T-helper 22 cell (primary cell): ENCODE data around the gene TRERF1.
"Not testable (repeated sequence)": the region's sequence is repeated elsewhere in the genome, so short reads cannot be mapped to it uniquely, and the experiment has no call there.

Experiments
- DNase-seq: peaks from one replicate; pipeline ENCODE4 v3.0.0-alpha.2; 2020; ENCODE audit warnings: low read depth

TRERF1 gene

DNA sequence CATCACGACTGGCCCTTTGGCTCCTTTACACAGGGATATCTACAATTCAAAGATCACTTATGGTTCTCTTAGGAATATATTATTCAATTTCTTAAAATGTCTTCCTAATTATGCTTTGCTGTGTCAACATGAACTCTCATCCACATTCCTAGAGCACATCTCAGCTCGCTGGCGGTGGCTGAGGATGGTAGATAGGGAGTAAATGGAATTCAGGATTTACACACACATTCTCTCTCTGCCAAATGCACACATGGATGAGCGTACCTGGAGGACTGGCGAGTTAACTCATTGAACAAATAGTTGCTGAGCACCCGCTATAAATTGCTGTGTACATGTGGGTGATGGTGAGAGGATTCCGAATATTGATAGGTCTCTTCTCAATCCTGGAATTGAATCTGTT is 229.3 kb downstream of the TRERF1 start:
- DNase-seq: no peak

DNA sequence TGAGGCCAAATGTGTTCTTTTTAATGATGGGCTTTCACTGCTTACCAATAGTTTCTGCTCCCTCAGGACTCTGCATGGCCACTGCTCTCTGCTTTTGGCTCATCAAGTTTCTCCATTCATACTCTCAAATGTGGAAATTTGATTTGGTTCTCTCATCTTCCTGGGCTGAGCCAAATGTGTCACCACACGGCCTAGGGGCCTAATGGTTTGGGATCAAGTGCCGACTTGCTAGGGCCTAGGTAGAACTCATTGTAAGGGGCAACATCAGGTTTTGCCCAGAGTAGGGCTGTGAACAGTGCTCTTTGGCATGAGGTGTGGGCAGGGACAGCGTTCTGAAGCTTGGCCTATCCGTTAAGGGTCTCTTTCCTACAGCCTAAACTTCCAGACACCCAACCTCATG is 230.2 kb downstream of the TRERF1 start:
- DNase-seq: no peak

DNA sequence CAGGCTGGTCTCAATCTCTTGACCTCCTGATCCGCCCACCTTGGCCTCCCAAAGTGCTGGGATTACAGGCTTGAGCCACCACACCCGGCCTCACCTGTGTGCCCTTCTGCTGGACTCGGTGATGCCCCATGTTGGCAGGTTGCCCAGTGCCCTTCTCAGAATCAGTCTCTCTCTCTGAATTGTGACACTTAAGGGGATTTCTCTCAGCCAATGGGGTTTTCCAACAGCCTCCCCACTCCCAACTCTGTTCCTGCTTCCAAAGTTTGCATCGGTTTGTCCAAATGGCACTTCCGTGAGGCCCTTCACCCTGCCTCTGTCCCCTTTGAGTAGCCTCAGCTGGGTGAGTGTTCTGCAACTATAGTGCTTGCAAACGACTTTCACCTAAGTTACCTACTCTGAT is 230.9 kb downstream of the TRERF1 start:
- DNase-seq: no peak

DNA sequence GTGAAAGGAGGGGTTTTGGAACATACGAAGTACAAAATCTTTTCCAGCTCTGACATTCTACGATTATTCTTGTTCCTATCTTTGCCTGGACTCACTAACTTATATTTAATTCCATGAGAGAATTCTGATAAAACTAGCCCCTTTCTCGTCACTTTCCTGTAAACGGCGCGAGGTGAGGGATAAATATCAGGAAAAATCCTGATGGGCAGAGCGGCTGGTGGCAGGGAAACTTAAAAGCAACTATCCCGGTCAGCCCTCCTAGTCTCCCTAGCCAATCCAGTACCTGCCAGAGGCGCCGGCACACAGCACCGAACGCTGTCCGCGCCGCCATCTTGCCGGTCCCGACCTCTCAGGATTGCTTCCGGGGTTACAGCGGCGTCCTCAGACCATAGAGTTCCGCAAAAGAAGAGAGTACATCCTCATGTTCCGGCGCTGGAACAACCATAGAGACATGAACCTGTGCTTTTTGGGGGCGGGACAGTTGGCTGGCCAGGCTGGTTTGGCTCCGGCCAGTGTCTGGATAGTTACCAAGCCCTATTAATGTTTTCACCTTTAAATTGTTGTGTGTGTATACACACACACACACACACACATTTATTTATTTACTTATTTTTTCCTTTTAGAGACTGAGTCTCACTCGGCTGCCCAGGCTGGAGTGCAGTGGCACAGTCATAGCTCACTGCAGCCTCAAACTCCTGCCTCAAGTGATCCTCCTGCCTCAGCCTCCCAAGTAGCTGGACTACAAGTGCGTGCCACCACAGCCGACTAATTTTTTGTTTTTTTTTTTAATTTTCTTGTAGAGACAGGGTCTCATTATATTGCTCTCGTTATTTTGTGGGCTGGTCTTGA is 234.0 kb downstream of the TRERF1 start, which contains the start of gene MRPS10:
Gene MRPS10 (minus strand): TSS at position 343 of the 849 bp plus-strand sequence. CDS start 12 bp downstream, at position 331.
- peak; percentile 84 for DNase-seq

DNA sequence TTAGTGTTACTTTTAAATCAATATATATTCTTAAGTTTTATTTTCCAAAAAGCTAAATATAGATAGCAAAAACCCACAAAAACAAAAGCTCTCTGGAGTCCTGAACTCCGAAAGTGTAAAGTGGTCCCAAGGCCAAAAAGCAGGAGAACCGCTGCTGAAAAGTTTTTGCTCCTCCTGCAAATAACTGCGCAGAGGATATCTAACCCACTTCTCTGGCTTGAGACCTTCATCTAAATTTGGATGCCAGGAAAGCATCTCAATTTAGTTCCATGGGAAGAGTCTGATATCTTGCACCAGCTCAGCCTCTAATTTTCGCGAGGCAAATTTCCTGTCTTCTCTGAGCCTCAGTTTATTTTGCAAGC is 234.6 kb downstream of the TRERF1 start:
- no peak for DNase-seq

DNA sequence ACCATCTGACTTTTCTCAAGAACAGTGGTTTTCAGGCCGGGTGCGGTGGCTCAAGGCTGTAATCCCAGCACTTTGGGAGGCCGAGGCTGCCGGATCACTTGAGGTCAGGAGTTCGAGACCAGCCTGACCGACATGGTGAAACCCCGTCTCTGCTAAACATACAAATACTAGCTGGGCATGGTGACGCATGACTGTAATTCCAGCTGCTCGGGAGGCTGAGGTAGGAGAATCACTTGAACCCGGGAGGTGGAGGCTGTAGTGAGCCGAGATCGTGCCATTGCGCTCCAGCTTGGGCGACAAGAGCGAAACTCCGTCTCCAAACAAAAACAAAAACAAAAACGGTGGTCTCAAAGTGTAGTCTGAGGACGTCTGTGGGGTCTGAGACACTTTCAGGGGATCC is 235.2 kb downstream of the TRERF1 start:
- DNase-seq: not testable (repeated sequence)

DNA sequence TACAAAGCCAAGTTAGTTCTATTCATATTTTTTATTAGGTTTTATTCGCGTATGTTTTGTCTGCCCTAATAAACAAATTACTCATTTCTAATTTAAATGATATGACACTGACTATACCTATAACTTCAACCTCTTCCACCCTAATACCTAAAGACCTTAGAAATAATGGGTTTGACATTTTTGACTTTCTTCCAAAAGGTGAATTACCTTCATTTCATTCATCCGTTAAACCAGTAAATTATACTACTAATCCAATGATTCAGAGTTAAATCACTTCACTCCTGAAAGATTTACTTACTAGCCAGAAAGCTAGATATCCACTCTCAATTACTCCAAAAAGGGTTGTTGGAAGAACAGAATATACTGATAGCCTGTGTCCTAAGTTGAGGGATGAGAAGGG is 239.3 kb downstream of the TRERF1 start:
- DNase-seq: no peak

DNA sequence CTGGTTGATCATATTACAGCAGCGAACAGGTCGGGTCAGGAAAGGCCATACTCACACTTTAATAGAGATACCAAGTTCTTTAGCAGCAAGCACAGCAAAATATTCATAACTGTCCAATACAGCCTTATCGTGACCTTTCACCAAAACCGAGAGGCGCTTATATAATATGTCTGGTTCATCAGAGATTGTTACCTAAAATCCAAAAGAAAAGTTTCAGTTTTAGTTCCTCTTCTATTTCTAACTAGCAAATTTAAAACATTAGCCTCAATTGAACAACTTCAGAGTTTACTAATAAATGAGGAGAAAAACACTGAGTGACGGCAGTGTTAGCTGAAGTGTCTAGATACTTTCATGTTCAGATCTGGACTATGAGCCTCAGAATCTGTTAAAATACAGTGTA is 240.0 kb downstream of the TRERF1 start:
- no peak for DNase-seq

DNA sequence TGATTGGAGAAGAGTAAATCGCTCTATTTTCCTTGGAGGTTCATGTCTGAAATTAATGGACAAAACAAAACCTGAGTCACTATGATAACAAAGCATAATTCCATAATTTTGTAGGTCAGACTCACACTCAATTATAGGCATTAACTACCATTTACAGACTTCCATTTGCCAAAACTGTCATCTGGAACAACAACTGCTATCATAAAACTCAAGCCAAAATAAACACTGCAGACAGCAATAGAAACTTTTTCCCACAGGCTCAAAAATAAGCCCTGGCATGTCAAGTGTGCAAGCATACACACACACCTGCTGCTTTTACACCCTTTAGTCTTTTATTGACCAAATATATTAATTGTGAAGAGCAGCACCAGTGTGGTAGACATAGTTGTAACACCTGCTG is 241.2 kb downstream of the TRERF1 start:
- no peak for DNase-seq

DNA sequence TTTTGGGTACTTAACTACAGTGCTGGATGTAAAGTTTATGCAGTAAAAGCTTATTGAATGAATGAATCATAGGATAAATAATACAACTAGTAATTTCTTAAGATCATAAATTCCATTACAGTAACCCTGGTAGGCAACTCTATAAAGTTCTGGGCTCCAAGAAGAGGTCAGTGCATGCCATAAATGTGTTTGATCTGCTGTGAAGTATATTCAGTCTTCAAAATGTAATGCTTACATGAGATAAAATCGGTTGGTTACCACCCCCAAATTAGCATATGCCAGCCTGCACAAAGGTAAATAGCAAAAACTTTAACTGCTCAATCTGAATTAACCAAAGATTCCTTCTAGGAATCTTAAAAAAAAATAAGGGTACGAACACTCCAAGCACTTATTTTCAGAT is 244.2 kb downstream of the TRERF1 start:
- not testable (repeated sequence) for DNase-seq

DNA sequence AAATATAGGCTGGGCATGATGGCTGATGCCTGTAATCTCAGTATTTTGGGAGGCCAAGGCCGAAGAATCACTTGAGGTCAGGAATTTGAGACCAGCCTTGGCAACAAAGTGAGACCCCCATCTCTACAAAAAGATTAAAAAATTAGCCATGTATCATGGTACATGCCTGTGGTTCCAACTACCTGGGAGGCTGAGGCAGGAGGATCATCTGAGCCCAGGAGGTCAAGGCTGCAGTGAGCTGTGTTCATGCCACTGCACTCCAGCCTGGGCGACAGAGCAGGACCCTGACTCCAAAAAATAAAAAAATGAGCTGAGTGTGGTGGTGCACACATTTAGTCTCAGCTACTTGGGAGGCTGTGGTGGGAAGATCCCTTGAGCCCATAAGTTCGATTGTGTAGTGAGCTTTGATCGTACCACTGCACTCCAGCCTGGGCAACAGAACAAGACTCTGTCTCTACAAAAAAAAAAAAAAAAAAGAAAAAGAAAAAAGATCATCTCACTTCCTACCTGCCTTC is 246.9 kb downstream of the TRERF1 start:
- no peak for DNase-seq

DNA sequence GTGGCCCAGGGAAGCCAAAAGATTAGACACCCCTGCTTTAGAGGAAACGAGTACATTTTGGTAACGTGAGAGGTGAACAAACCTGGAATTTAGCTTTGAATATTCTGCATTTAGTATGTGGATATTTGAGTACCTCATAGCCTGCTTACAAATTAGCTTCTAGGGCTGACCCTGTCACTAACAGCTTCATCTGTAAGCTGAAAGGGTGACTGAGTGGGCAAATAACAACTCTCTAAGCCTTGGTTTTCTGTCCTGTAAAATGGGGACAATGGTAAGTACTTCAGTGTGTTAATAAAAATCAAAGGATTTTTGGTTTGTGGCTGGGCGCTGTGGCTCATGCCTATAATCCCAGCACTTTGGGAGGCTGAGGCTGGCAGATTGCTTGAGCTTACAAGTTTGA is 248.5 kb downstream of the TRERF1 start:
- DNase-seq: no peak

DNA sequence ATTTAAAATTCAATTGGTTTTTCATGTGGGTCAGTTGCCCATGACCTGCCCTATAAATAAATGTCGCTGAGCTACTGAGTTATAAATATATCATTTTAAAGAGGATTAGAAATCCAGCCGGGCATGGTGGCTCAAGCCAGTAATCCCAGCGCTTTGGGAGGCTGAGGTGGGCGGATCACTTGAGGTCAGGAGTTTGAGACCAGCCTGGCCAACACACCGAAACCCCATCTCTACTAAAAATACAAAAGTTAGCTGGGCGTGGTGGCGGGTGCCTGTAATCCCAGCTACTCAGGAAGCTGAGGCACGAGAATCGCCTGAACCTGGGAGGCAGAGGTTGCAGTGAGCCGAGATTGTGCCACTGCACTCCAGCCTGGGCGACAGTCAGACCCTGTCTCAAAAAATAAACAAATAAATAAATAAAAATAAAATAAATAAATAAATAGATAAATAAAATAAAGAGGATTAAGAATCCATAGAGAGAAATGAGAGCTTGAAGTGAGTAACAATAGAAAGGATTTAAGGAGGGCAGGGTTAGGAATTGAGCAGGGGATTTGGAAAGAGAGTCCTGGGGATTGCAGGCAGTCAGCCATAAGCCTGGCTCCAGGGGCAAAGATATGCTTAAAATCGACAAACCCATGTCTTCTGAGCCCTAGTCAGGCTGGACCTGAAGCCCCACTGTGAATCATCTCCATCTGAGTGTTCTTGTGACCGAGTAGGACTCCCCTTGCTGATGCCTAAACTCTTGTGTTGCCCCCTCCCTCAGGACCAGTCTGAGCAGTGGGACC is 249.4 kb downstream of the TRERF1 start:
- not testable (repeated sequence) for DNase-seq

DNA sequence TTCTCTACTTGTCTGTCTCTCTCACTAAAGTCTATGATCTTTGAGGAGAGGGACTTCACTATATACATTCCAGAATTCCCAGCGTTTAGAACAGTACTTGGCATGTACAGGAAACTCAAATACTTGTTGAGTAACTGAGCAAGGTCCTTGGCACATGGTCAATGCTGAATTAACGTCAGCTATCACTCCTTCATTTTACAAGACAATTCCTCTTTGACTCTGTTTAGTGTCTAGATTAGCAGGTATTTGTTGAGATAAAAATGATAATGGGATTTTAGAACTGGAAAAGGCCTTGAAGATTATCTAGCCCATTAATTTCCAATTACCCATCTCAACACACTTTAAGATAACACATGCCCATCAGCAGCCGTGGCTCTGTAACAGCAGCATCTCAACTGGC is 250.3 kb downstream of the TRERF1 start:
- DNase-seq: no peak

DNA sequence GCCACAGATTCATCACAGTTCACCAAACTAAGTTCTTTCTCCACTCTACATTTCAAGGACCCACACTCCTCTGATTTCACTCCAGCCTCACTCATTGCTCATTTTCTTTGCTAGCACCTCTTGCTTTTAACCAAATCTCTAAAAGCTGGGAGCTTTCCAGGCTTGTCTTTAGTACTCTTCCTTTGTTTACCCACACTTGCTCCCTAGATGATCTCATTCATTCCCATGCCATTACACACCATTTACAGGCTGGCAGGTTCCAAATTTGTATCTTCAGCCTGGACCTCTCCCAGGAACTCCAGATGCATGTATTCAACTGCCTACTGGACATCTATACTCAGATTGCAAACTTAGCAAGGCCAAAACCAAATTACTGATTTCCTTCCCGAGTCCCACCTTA is 251.7 kb downstream of the TRERF1 start:
- DNase-seq: no peak

DNA sequence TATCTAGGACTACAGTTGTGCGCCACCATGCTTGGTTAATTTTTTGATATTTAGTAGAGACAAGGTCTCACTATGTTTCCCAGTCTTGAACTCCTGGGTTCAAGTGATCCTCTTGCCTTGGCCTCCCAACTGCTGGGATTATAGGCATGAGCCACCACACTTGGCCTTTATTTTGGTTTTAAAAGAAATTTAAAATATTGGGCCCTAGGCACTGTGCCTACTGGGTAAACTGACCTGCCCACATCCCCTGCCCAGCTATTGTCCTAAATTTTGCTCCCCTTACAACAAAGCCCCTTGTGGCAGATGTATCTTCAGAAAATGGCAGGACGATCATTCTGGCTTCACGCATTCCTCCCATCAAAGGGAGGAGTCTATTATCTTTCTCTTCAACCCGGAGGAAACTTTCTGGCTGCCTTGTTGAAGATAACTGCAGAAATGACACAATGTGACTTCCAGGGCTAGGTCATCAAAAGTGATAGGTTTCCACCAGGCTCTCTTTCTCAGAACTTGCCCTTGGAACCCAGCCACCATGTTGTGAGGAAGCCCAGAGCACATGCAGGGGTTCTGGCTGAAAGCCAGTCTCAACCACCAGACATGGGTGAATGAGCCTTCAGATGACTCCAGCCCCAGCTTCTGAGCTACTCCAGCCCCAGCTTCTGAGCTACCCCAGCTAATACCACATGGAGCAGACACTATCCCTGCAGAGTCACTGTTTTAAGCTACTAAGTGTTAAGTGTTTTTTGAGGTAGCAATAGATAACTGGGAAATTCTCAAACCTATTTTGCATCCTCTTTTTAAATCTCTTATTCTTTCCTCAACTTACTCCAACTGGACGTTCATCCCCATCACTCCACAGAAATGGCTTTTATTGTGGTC is 252.4 kb downstream of the TRERF1 start:
- no peak for DNase-seq

DNA sequence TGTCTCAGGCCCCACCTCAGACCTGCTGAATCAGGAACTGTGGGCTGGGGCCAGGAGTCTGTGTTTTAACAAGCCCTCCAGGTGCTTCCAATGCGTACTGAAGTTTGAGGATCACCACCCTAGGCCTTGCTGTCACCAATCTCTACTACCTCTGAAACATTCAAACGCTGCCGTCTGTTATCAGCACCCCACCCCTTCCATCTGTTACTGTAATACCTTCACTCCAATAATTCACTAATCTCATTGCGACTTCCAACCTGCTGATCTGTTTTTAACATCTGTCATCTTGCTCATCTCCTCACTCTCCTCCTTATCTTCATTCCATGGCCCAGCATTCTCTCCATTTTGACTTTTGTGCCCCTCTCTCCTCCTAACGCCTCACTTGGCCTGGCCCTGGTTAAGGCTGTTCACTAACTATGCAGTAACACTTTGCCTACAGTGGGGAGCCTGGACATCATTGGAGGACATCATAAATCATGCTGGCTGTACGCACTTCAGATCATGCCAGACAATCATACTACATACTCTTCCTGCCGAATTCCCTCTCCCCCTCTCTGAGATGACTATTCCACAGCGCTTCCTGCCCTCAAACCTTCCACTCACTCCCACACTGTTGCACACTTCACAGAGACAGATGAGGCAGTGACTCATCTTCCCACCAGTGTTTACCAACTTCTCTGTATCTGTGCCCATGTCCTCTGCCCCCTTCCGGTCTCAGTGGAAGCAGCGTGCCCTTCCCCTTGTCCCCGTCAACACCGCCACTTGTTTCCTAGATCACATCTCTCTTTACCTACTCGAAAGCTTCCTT is 254.0 kb downstream of the TRERF1 start:
- no peak for DNase-seq

DNA sequence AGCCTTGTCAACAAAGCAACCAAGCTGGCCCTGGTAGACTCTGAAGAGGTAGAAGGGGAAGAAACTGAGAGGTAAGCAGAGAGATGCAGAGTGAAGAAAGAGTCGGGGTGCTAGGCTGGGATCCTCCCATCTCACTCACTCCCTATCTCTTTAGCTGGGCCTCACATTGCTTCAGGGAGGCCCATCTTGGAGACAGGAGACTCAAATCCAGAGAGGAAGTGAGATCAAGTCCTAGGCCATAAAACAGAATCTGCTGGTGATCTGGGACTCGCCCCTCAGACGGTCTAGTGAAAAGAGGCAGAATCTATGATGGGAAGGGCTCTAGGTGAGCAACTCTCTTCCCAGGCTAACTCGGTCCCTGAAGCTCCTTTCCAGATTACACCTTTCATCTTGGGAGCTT is 256.3 kb downstream of the TRERF1 start:
- DNase-seq: no peak

DNA sequence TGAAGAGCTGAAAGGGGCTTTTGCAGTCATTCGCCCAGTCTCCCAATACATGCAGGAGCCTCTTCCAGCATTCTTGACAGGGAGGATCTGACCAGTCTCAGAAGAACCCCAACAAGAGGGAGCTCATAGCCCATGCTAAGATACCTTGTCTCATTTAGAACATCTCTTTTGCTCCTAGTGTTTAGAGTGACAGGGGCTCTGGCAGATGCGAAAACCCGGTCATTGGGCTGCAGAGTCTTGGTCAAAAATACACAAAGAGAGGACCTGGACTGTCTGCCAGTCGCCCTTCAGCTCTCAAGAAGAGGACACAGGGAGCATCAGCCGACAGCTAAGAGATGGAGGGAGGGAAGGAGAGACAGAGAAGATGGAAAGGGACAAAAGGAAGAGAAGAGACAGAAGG is 257.7 kb downstream of the TRERF1 start:
- DNase-seq: no peak

DNA sequence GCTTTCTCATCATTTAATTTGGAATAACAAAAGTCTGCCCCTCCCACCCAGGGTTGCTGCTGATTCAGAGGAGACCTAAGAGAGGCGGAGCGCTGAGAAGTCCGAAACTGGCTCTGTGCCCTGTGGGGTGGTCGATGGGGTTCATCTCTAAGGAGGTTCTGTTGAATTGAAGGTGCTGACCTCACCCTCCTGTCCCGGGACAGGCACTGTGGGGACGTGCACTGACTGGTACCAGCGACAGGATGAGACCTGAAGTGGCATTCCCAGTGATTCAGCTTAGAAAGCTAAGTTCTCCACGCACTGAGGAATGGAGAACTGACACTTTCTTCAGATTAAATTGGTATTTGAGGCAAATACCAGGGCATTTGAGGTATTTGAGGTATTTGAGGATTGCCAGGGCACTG is 258.2 kb downstream of the TRERF1 start:
- DNase-seq: no peak

DNA sequence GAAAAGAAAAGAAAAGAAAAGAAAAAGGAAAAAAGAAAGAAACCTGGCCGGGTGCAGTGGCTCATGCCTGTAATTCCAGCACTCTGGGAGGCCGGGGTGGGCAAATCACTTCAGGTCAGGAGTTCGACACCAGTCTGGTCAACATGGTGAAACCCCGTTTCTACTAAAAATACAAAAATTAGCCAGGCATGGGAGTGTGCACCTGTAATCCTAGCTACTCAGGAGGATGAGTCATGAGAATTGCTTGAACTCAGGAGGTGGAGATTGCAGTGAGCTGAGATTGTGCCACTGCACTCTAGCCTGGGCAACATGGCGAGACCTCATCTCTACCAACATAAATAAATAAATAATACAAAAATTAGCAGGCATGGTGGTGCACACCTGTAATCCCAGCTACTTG is 259.3 kb downstream of the TRERF1 start:
- DNase-seq: not testable (repeated sequence)
